Uterus (tissue), 2 donors: ENCODE data around the gene TIPRL.

Experiments used
- CTCF ChIP-seq, 4 experiments: fragments of 200-600 bp in 2 of 4; fragments of 450-650 bp in 2 of 4; sonication (generic) in 2 of 4; IDR thresholded peaks; one replicate each; pipeline ENCODE4 v1.5.1; 2016 to 2019; ENCODE audit warnings: antibody characterized with exemption in 4 of 4, mild to moderate bottlenecking in 2 of 4, moderate library complexity in 1 of 4
- POLR2A ChIP-seq, 2 donors: fragments of 450-650 bp; IDR thresholded peaks; one replicate each; pipeline ENCODE4 v1.6.1; 2016; ENCODE audit warnings: antibody characterized with exemption in 2 of 2, mild to moderate bottlenecking in 1 of 2, moderate library complexity in 1 of 2

- TF ChIP-seq CTCF (IDR thresholded peaks at IDR 0.05) = no peak
- TF ChIP-seq POLR2A (IDR thresholded peaks at IDR 0.05) = no peak
Observed at GRCh38 chr1:168150283-168150682, 28.5 kb upstream of the TIPRL start.
